Thyroid gland (tissue), 4 donors: ENCODE results near the gene ABI3BP. TPM values are rescaled to one million over a fixed set of nuclear protein-coding genes. Genes with fewer than 3 reads are reported as not detected.

Experiments
- DNase-seq, 2 donors: peaks; one replicate each; pipeline ENCODE4 v3.0.0-alpha.2; 2019
- H3K27ac ChIP-seq, 3 donors: fragments of 200-600 bp; sonication (generic); 1 replicate in 2 of 3; 2 replicates in 1 of 3; pipeline ENCODE4 v1.5.1; 2016 to 2019; ENCODE audit warnings: mild to moderate bottlenecking in 1 of 3, moderate library complexity in 1 of 3
- H3K27me3 ChIP-seq: fragments of 200-600 bp; sonication (generic); one replicate; pipeline ENCODE4 v1.5.1; 2019
- H3K36me3 ChIP-seq, 2 donors: fragments of 200-600 bp; sonication (generic); one replicate each; pipeline ENCODE4 v1.5.1; 2016 to 2019
- H3K4me1 ChIP-seq, 2 donors: fragments of 200-600 bp; sonication (generic); one replicate each; pipeline ENCODE4 v1.5.1; 2017 to 2019
- H3K4me3 ChIP-seq, 3 donors: fragments of 200-600 bp; sonication (generic); replicated peaks in 1 of 3; 1 replicate in 2 of 3; 2 replicates in 1 of 3; pipeline ENCODE4 v1.5.1; 2016; ENCODE audit warnings: mild to moderate bottlenecking in 1 of 3
- H3K9me3 ChIP-seq: fragments of 200-600 bp; sonication (generic); one replicate; pipeline ENCODE4 v1.5.1; 2017
- POLR2A ChIP-seq, 2 donors: fragments of 450-650 bp; IDR thresholded peaks; one replicate each; pipeline ENCODE4 v1.6.1; 2017; ENCODE audit warnings: antibody characterized with exemption in 2 of 2, mild to moderate bottlenecking in 2 of 2, moderate library complexity in 1 of 2
- WGBS, 2 donors: methylation state at CpG; one replicate each; pipeline ENCODE4 v1.1.5; 2017; 5-methylcytosine and 5-hydroxymethylcytosine counted together
- intact Hi-C: fragments of 100-400 bp; cut with DNase I; formaldehyde crosslinking; loops from one replicate; pipeline ENCODE4 v1.15.1; 2023
- total RNA-seq, 4 donors: library from RNA; depleted of rRNA; stranded (reverse); fragments of >200 nt; gene quantifications; one replicate each; pipeline ENCODE4 v1.2.3, GENCODE V29; 2016
- TF ChIP-seq, protein P1 (sequence below), 6 experiments: fragments of 200-600 bp in 3 of 6; fragments of 450-650 bp in 3 of 6; sonication (generic) in 3 of 6; IDR thresholded peaks; one replicate each; pipeline ENCODE4 v1.5.1; 2016 to 2019; ENCODE audit warnings: antibody characterized with exemption in 6 of 6, mild to moderate bottlenecking in 2 of 6, inconsistent platforms in 1 of 6, moderate library complexity in 1 of 6

ABI3BP gene
- total RNA-seq, 4 donors from 2014 or later, result 68.7 to 133 (median 96.8) TPM

DNA sequence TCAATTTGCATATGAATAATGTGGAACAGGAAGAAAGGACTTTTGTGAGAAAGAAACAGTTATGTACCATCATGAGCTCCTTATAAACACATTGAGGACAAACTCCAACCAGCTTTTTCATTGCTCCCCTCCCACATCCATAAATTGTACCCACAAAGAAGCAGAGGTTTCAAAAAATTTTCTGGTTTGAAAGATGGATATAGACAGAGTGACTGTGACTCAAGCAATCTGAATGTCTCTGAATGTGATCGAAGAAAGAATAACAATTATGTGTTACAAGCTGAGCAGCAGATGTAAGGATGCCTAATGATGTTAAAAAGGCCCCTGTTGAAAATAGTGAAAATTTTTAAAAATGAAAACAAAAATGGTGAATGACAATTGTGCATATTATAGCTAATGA is 156.6 kb downstream of the ABI3BP start:
- TF ChIP-seq, protein P1, sequence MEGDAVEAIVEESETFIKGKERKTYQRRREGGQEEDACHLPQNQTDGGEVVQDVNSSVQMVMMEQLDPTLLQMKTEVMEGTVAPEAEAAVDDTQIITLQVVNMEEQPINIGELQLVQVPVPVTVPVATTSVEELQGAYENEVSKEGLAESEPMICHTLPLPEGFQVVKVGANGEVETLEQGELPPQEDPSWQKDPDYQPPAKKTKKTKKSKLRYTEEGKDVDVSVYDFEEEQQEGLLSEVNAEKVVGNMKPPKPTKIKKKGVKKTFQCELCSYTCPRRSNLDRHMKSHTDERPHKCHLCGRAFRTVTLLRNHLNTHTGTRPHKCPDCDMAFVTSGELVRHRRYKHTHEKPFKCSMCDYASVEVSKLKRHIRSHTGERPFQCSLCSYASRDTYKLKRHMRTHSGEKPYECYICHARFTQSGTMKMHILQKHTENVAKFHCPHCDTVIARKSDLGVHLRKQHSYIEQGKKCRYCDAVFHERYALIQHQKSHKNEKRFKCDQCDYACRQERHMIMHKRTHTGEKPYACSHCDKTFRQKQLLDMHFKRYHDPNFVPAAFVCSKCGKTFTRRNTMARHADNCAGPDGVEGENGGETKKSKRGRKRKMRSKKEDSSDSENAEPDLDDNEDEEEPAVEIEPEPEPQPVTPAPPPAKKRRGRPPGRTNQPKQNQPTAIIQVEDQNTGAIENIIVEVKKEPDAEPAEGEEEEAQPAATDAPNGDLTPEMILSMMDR (IDR thresholded peaks at IDR 0.05), result no peak
- no peak for TF ChIP-seq POLR2A (IDR thresholded peaks at IDR 0.05)
- Histone ChIP-seq H3K27ac (no peak overlapping the region), H3K36me3 (no peaks in the 10 kb centered on the region), H3K4me1 (no peaks in the 10 kb centered on the region), H3K9me3 (no peaks in the 10 kb centered on the region), H3K27me3 (no peaks in the 10 kb centered on the region), H3K4me3 (no peak overlapping the region)
- intact Hi-C loops, result no loop called here
- no peak for DNase-seq
- WGBS, 2 donors, result 92 to 94% methylated on average over 1 of the region's 1 CpG

DNA sequence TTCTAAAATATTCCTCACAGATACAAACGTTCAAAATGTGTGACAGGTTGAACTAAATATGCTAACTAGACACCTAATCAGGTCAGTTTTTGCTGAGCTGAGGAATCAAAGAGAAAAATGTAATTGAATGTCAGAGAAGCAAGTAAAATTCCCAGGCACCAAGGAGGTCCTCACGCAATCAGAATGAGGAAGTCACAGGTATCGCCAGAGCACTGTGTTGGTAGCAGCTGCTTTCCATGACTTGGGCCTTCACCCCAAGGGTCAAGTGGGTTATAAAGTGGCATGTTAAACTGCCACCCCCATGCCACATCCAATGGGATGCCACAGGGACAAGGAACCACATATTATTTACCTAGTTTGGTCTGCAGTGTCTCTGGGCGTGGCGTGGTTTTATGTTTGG is 158.9 kb downstream of the ABI3BP start:
- Histone ChIP-seq H3K36me3 (no peaks in the 10 kb centered on the region), H3K9me3 (no peaks in the 10 kb centered on the region), H3K4me1 (no peaks in the 10 kb centered on the region), H3K27ac (no peak overlapping the region), H3K27me3 (no peaks in the 10 kb centered on the region), H3K4me3 (no peak overlapping the region)
- intact Hi-C loops, result no loop called here
- 95 to 97% methylated on average over 5 of the region's 5 CpGs for WGBS, 2 donors
- no peak for DNase-seq
- TF ChIP-seq, protein P1 (IDR thresholded peaks at IDR 0.05), result no peak
- TF ChIP-seq POLR2A (IDR thresholded peaks at IDR 0.05), result no peak

DNA sequence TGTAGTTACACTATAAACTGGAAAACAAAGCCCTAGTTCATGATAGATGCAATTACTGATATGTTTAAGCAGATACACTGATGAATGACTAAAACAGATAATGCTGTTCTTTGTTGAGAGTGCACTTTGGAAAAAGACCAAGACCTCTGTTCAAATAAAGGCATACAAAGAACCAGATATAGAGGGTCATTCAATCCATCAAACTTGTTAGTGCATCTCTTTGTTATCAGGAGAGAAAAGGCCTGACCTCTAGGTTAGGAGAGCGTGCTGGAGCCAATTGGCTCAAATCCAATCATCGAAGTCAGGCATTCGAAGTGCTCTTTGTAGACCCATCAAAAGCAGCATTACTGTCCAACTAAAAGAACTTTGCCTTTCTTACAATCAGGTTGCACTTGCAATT is 159.7 kb downstream of the ABI3BP start:
- WGBS, 2 donors, result 56 to 61% methylated on average over 3 of the region's 3 CpGs
- Histone ChIP-seq H3K4me1 (no peaks in the 10 kb centered on the region), H3K9me3 (no peaks in the 10 kb centered on the region), H3K27ac (no peak overlapping the region), H3K27me3 (no peaks in the 10 kb centered on the region), H3K4me3 (no peak overlapping the region), H3K36me3 (no peaks in the 10 kb centered on the region)
- intact Hi-C loops, result no loop called here
- no peak for DNase-seq
- TF ChIP-seq, protein P1 (IDR thresholded peaks at IDR 0.05), result no peak
- no peak for TF ChIP-seq POLR2A (IDR thresholded peaks at IDR 0.05)

DNA sequence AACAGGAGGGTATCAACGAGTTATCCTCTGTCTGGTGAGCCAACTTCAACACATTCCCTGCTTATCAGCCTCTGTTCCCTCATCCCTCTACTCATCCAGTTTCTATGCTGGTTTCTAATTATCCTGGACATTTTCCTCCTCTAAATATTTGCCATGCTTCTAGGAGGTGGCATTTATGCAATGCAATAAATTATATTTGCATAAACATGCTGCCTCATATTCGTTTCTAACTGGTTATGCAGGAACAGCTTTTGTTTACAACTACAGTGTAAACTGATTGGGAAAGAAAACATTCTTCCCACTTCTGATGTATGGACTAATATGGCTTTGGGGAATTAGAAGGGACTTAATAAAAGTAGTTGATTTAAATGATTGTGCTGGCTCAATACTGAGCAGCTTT is 161.6 kb downstream of the ABI3BP start:
- TF ChIP-seq, protein P1 (IDR thresholded peaks at IDR 0.05), result no peak
- TF ChIP-seq POLR2A (IDR thresholded peaks at IDR 0.05), result no peak
- no peaks in the 10 kb centered on the region for H3K36me3 ChIP-seq
- intact Hi-C loops, result no loop called here
- no peaks in the 10 kb centered on the region for H3K4me1 ChIP-seq
- H3K4me3 ChIP-seq, result no peak overlapping the region
- 83% methylated on average over 2 of the region's 2 CpGs for WGBS, 2 donors
- no peaks in the 10 kb centered on the region for H3K27me3 ChIP-seq
- no peak overlapping the region for H3K27ac ChIP-seq
- no peak for DNase-seq
- H3K9me3 ChIP-seq, result no peaks in the 10 kb centered on the region

DNA sequence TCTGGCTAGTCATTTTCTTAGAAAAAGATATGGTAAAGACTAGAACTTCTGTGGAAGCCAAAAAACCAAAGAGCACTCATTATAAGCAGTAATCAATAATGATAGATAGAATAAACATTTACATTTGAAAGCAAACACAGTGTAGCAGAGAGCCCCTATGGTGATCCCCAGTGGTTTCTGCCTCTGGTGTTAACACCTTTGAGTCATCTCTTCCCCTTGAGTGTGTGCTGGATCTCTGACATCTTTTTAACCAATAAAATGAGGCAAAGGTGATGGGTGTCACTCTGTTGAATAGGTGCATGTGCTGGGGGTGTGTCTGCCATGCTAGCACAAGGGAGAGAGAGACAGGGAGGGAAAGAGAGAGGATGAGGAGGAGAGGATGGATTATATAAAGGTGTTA is 162.3 kb downstream of the ABI3BP start:
- Histone ChIP-seq H3K4me3 (no peak overlapping the region), H3K27ac (no peak overlapping the region), H3K27me3 (no peaks in the 10 kb centered on the region), H3K36me3 (no peaks in the 10 kb centered on the region), H3K9me3 (no peaks in the 10 kb centered on the region), H3K4me1 (no peaks in the 10 kb centered on the region)
- no peak for DNase-seq
- no peak for TF ChIP-seq POLR2A (IDR thresholded peaks at IDR 0.05)
- intact Hi-C loops, result no loop called here

DNA sequence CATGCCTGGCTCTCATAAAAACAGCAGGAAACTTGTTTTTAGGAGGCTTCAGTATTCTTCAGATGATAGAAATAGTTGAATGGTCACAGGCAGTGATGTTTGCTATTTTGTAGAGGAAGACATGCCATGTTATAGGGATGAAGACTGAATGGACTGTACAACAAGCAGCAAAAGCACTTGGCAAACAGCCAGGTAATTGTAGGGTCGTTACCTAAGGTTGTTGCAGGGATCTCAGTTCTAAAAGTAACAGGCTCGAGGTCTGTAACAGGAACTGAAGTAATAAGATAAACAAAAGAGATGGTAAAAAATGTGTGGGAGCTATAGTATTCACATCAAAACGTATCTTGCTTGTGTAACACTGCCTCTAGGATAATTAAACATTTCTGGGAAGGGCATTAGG is 167.6 kb downstream of the ABI3BP start:
- no peak for DNase-seq
- intact Hi-C loops, result no loop called here
- no peaks in the 10 kb centered on the region for H3K36me3 ChIP-seq
- no peaks in the 10 kb centered on the region for H3K9me3 ChIP-seq
- peaks cover 0 to 10% of the 10 kb centered on the region in 2 donors for H3K4me1 ChIP-seq
- H3K4me3 ChIP-seq, result no peak overlapping the region
- no peak overlapping the region for H3K27ac ChIP-seq
- H3K27me3 ChIP-seq, result no peaks in the 10 kb centered on the region
- TF ChIP-seq, protein P1 (IDR thresholded peaks at IDR 0.05), result no peak
- TF ChIP-seq POLR2A (IDR thresholded peaks at IDR 0.05), result no peak
- 37 to 53% methylated on average over 3 of the region's 3 CpGs for WGBS, 2 donors
